Chondrocyte (in vitro differentiated cells): ENCODE measurements around the gene SPTB. TPM values are rescaled to one million over a fixed set of nuclear protein-coding genes. Genes with fewer than 3 reads are reported as not detected.
"Not testable (repeated sequence)": the region's sequence is repeated elsewhere in the genome, so short reads cannot be mapped to it uniquely, and the experiment has no call there.

Experiments
- DNase-seq: peaks from one replicate; pipeline ENCODE4 v3.0.0; 2021; ENCODE audit warnings: mixed read lengths, low spot score
- H3K27ac Mint-ChIP-seq: one replicate; pipeline ENCODE4 v1.8.0; 2021; ENCODE audit warnings: mild to moderate bottlenecking, moderate library complexity, mixed read lengths; ENCODE audit not compliant: unreplicated experiment
- H3K27me3 Mint-ChIP-seq: 2 replicates; pipeline ENCODE4 v1.8.0; 2021; ENCODE audit warnings: low read depth, mixed read lengths
- H3K36me3 Mint-ChIP-seq: 2 replicates; pipeline ENCODE4 v1.8.0; 2021; ENCODE audit warnings: low read depth, mixed read lengths
- H3K4me1 Mint-ChIP-seq: 2 replicates; pipeline ENCODE4 v1.8.0; 2021; ENCODE audit warnings: low read depth, mild to moderate bottlenecking, mixed read lengths
- H3K4me3 Mint-ChIP-seq: one replicate; pipeline ENCODE4 v1.8.0; 2021; ENCODE audit warnings: mild to moderate bottlenecking, moderate library complexity, mixed read lengths; ENCODE audit not compliant: unreplicated experiment
- H3K9me3 Mint-ChIP-seq: 2 replicates; pipeline ENCODE4 v1.8.0; 2021; ENCODE audit warnings: low read depth, mixed read lengths
- total RNA-seq: library from RNA; stranded (reverse); gene quantifications from 3 replicates; pipeline ENCODE4 v1.2.1, GENCODE V29; 2021
- TF ChIP-seq, protein P1 (sequence below): fragments of 200-600 bp; sonication (generic); IDR thresholded peaks from 2 replicates; pipeline ENCODE4 v1.5.0; 2021; ENCODE audit warnings: antibody characterized with exemption, mild to moderate bottlenecking, moderate library complexity

SPTB gene
- total RNA-seq, 1 donor from 2014 or later, result 7.2 TPM

DNA sequence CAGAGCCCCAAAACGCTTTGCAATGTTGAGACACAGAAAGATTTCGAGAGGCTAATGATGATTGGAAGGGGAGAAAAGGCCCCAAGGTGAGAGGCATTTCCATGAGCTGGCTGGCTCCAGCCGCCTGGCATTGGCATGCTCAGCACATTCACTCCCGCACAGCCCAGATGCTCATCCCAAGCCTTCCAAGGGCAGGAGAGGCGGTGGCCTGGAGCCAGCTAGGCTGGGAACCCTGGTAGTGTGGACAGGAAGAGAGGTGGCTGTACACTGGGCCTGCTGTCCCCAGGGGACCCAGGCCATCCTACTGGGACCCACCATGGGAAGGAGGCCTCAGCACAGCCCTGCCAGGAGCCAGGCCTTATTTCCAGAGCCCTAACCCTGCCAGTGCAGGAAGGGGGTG lies 72.2 kb downstream of the SPTB start:
- no peak for DNase-seq
- Mint-ChIP-seq H3K36me3 (no peaks in the 10 kb centered on the region), H3K9me3 (no peaks in the 10 kb centered on the region), H3K27me3 (no peaks in the 10 kb centered on the region), H3K4me3 (no peak overlapping the region), H3K4me1 (peaks cover 48% of the 10 kb centered on the region), H3K27ac (peak overlapping the region; percentile 97)
- TF ChIP-seq, protein P1, sequence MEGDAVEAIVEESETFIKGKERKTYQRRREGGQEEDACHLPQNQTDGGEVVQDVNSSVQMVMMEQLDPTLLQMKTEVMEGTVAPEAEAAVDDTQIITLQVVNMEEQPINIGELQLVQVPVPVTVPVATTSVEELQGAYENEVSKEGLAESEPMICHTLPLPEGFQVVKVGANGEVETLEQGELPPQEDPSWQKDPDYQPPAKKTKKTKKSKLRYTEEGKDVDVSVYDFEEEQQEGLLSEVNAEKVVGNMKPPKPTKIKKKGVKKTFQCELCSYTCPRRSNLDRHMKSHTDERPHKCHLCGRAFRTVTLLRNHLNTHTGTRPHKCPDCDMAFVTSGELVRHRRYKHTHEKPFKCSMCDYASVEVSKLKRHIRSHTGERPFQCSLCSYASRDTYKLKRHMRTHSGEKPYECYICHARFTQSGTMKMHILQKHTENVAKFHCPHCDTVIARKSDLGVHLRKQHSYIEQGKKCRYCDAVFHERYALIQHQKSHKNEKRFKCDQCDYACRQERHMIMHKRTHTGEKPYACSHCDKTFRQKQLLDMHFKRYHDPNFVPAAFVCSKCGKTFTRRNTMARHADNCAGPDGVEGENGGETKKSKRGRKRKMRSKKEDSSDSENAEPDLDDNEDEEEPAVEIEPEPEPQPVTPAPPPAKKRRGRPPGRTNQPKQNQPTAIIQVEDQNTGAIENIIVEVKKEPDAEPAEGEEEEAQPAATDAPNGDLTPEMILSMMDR, result no peak

DNA sequence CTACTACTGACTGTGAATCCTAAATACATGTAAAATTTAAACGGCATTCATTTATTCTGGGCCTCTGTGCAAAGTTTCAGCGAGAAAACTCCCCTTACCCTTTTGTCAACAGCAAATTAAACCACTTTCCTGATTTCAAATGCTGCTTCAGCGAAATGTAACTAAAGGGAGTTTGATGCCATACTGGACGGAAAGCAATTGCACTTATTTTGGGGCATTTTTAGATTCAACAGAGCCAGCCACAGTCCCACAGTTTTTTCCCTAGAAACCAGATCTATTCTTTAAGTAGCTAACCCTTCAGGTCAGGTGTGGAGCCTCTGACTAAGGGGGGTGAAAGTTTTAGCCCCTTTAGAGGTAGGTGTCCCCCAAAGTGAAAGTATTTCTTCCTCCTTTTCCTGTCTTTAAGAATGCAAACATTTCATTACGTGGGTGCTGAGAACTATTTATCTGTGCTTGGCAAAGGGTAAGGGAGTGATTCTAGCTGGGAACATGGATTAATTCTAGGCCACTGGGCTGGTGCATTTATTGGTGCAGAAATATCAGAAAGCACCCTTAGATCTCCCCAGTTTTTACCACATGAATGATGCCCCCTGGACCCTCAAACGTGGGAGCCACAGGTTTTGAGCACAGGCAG lies 72.7 kb downstream of the SPTB start:
- peaks cover 42% of the 10 kb centered on the region for H3K4me1 Mint-ChIP-seq
- TF ChIP-seq, protein P1, result no peak
- no peak overlapping the region for H3K4me3 Mint-ChIP-seq
- peak overlapping the region; percentile 97 for H3K27ac Mint-ChIP-seq
- H3K36me3 Mint-ChIP-seq, result no peaks in the 10 kb centered on the region
- no peaks in the 10 kb centered on the region for H3K27me3 Mint-ChIP-seq
- no peaks in the 10 kb centered on the region for H3K9me3 Mint-ChIP-seq
- no peak for DNase-seq

DNA sequence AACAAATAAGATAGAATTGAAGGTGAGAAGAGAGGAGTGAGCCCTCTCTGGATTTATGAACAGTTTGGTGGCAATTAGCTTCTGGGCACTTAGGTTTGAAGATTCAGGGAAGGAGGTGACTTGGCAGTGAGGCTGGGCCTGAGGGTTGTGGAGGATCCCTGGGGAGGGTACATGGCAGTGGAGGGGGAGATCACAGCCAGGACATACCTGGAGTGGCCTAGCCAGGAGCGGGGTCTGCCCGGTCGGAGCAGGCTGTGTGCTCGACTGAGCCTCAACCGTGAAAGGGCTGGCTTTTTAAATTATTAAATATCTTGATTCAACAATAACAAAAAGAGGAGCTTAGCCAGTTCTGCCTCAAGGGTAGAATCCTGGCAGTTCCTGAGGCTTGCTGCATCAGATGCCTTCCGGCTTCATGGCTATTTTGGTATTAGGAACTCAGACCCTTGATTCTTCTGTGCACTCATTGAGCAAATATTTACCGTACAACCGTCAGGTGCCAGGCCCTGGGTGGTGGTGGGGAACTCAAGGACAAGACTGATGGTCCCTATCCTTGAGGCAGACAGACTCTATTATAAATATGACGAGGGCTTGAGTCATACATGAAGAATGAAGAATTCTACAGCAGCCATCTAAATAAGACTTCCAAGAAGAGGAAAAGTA lies 73.4 kb downstream of the SPTB start:
- Mint-ChIP-seq H3K36me3 (no peaks in the 10 kb centered on the region), H3K4me3 (peak overlapping the region; percentile 40), H3K27ac (peak overlapping the region; percentile 97), H3K9me3 (no peaks in the 10 kb centered on the region), H3K27me3 (no peaks in the 10 kb centered on the region), H3K4me1 (peaks cover 38% of the 10 kb centered on the region)
- DNase-seq, result no peak
- TF ChIP-seq, protein P1, result peak; percentile 8

DNA sequence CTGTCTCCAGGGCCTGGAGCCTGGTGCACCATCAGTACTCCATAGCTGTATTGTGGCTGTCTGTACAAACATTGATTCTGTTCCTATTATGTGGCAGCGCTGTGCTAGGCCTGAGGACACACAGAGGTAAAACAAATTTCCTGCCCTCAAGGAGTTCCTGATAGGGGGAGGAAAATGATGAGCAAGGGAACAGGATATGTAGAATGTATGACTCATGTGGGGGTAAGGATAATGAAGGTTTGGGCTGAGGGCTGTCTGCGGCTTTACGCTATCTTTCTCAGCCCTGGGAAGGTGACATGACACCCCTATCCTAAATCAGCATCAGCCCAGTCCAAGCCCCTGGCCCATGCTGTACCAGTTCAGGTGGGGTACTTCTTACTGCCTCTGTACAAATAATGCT lies 74.1 kb downstream of the SPTB start:
- not testable (repeated sequence) for DNase-seq, H3K9me3 Mint-ChIP-seq, H3K4me3 Mint-ChIP-seq, H3K27me3 Mint-ChIP-seq, H3K36me3 Mint-ChIP-seq
- H3K4me1 Mint-ChIP-seq, result peaks cover 38% of the 10 kb centered on the region
- peak overlapping the region; percentile 97 for H3K27ac Mint-ChIP-seq

DNA sequence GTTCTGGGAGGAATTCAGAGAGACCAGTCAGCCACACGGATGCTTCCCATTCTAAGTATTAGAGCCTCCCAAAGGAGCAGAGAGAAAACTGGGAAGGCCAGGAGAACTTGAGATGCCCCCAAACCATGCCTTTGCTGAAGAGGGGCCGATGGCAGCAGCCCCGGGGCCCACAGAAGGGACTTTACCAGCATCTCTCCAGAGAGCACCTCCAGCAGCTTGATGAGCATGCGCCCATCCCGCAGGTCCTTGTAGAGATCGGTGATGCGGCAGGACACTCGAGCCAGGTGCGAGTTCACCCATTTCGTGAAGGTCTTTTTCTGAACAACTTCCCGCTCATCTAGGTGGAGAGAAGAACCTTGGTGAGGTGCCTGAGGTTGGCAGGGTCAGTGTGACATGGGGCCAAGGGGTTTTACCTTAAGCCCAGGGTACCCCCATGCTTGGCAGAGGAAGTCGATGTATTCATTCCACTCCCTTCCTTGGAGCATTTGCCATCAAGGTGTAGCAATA lies 74.9 kb downstream of the SPTB start:
- TF ChIP-seq, protein P1, result no peak
- Mint-ChIP-seq H3K4me3 (no peak overlapping the region), H3K27ac (peak overlapping the region; percentile 97), H3K4me1 (peaks cover 41% of the 10 kb centered on the region), H3K27me3 (no peaks in the 10 kb centered on the region), H3K9me3 (no peaks in the 10 kb centered on the region), H3K36me3 (no peaks in the 10 kb centered on the region)
- DNase-seq, result no peak
